Left lung (tissue), 10 donors: Measurements from ENCODE around the gene CADM2. TPM values are rescaled to one million over a fixed set of nuclear protein-coding genes. Genes with fewer than 3 reads are reported as not detected.

ENCODE experiments used
- ATAC-seq: fragments of 200-7000 bp; cut with Tn5 transposase; one replicate; pipeline ENCODE4 v1.9.1; 2020; ENCODE audit warnings: moderate library complexity
- DNase-seq, 4 donors: peaks; one replicate each; pipeline ENCODE4 v3.0.0-alpha.2; 2013 to 2020
- H3K27ac ChIP-seq, 2 donors: fragments of 200-600 bp; sonication (generic) in 1 of 2; one replicate each; pipeline versions ENCODE4 v1.5.0 to v1.8.0; 2020 to 2021
- H3K27me3 ChIP-seq, 2 donors: fragments of 200-600 bp; sonication (generic) in 1 of 2; one replicate each; pipeline versions ENCODE4 v1.5.0 to v1.8.0; 2020 to 2021
- H3K36me3 ChIP-seq, 2 donors: fragments of 200-600 bp; sonication (generic) in 1 of 2; one replicate each; pipeline versions ENCODE4 v1.5.0 to v1.8.0; 2020 to 2021
- H3K4me1 ChIP-seq, 2 donors: fragments of 200-600 bp; one replicate each; pipeline ENCODE4 v1.8.0; 2021
- H3K4me3 ChIP-seq, 2 donors: fragments of 200-600 bp; sonication (generic) in 1 of 2; one replicate each; pipeline versions ENCODE4 v1.5.0 to v1.8.0; 2020 to 2021; ENCODE audit warnings: mild to moderate bottlenecking in 1 of 2
- H3K9me3 ChIP-seq, 2 donors: fragments of 200-600 bp; sonication (generic) in 1 of 2; one replicate each; pipeline versions ENCODE4 v1.5.0 to v1.8.0; 2020 to 2021
- CTCF ChIP-seq, 2 donors: fragments of 200-600 bp; sonication (generic) in 1 of 2; IDR thresholded peaks; one replicate each; pipeline versions ENCODE4 v1.5.0 to v1.8.0; 2021; ENCODE audit warnings: antibody characterized with exemption in 2 of 2
- intact Hi-C, 2 donors: fragments of 100-400 bp; cut with DNase I; formaldehyde crosslinking; loops; one replicate each; pipeline versions ENCODE4 v1.11.2 to v1.14.2; 2022
- polyA plus RNA-seq, 6 donors: library from polyadenylated mRNA; unstranded; fragments of 120-200 nt; gene quantifications; one replicate each; pipeline ENCODE4 v1.2.1, GENCODE V29; 2013; ENCODE audit not compliant: insufficient read length in 6 of 6
- total RNA-seq, 2 donors: library from RNA; stranded (reverse); fragmentation: NEBNext Ultra II Directional; extraction: Animal tissue kit (Norgen Biotek cat#: 25700); gene quantifications; one replicate each; pipeline ENCODE4 v1.2.1, GENCODE V29; 2021
- donor health status: DM: no; HTN: yes; CAD: no.
- donor health status: DM: no; HTN: no; CAD: no.

CADM2 gene
- total and polyA plus RNA-seq, 8 donors, result 0.16 to 2.3 (median 0.74) TPM

- Histone ChIP-seq H3K9me3 (no peaks in the 10 kb centered on the region), H3K27me3 (no peaks in the 10 kb centered on the region), H3K27ac (no peak overlapping the region), H3K36me3 (no peaks in the 10 kb centered on the region), H3K4me1 (no peaks in the 10 kb centered on the region), H3K4me3 (no peak overlapping the region)
- DNase-seq, result no peak
- no peak for TF ChIP-seq CTCF (IDR thresholded peaks at IDR 0.05)
- no peak for ATAC-seq
- intact Hi-C loops, result no loop called here
Observed at GRCh38 chr3:85842081-85842480, 883.3 kb downstream of the CADM2 start.

DNA sequence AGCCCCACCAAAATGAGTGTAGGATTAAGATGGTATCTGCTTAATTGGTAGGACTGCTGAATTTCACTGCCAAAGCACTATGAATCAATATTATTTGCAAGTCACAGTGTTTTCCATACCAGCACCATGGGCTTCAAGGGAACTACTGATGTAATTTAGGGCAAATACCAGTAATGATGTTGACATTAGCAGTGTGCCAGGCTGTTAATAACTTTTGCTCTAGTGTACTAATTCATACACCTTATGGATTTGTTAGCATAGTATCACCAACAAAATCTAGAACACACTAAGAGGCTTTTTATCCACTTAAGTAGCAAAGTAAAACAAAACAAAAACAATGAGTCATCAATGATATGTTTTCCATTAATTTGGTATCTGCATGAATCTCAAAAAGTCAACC, 888.2 kb downstream of the CADM2 start:
- DNase-seq (no peak), ATAC-seq (no peak)
- no peaks in the 10 kb centered on the region for H3K4me1 ChIP-seq
- intact Hi-C loops, result no loop called here
- H3K27ac ChIP-seq, result no peak overlapping the region
- no peaks in the 10 kb centered on the region for H3K36me3 ChIP-seq
- no peaks in the 10 kb centered on the region for H3K27me3 ChIP-seq
- no peaks in the 10 kb centered on the region for H3K9me3 ChIP-seq
- no peak for TF ChIP-seq CTCF (IDR thresholded peaks at IDR 0.05)
- no peak overlapping the region for H3K4me3 ChIP-seq

DNA sequence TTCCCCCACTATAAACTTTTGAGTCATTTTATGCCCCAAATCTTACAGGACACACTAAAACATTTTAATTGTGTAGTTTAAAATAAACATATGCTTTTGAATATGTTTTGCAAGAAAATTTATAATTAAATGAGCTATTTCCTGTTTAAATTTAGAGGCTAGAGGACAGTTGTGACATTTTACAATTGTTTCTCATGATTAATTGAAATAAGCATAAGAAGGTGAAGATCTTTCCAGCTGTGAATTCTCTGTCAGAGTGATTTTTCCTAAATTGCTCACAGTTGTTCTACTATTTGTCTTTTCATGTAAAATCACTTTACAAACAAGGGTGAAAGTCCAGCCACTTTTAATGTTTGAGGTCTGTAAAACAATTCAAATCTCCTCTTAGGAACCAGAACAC, 892.3 kb downstream of the CADM2 start:
- Histone ChIP-seq H3K4me1 (no peaks in the 10 kb centered on the region), H3K36me3 (no peaks in the 10 kb centered on the region), H3K9me3 (peaks cover 0 to 2% of the 10 kb centered on the region in 2 donors), H3K4me3 (no peak overlapping the region), H3K27ac (no peak overlapping the region), H3K27me3 (no peaks in the 10 kb centered on the region)
- ATAC-seq (no peak), DNase-seq (no peak)
- TF ChIP-seq CTCF (IDR thresholded peaks at IDR 0.05), result no peak
- intact Hi-C loops, result no loop called here

GRCh38 chr3:85853805-85854204, 895.0 kb downstream of the CADM2 start:
- Histone ChIP-seq H3K27ac (no peak overlapping the region), H3K27me3 (no peaks in the 10 kb centered on the region), H3K9me3 (peaks cover 0 to 2% of the 10 kb centered on the region in 2 donors), H3K4me1 (no peaks in the 10 kb centered on the region), H3K36me3 (no peaks in the 10 kb centered on the region), H3K4me3 (no peak overlapping the region)
- DNase-seq (no peak), ATAC-seq (no peak)
- no peak for TF ChIP-seq CTCF (IDR thresholded peaks at IDR 0.05)
- intact Hi-C loops, result no loop called here

DNA sequence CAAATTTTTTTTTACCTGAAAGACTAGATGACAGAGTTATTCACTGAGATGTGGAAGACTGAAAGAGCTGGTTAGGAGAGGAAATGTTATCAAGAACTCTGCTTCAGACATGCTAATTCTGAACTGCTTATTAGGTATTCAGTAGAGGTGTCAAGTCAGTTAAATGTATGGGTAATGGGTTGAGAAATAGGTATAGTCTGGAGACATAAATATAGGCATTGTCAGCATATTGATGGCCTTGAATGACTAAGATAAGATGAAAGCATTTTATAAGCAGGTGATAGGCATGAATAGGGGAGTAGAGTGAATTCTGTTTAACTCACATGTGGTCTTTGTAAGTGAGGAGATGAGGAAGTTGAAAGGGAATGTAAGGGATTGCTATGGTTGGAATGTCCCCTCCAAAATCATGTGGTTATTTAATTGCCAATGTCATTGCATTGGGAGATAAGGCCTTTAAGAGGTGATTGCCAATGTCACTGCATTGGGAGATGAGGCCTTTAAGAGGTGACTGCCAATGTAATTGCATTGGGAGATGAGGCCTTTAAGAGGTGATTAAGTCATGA, 904.2 kb downstream of the CADM2 start:
- DNase-seq (no peak), ATAC-seq (no peak)
- intact Hi-C loops, result no loop called here
- H3K27me3 ChIP-seq, result no peaks in the 10 kb centered on the region
- no peak for TF ChIP-seq CTCF (IDR thresholded peaks at IDR 0.05)
- H3K9me3 ChIP-seq, result no peaks in the 10 kb centered on the region
- H3K4me3 ChIP-seq, result no peak overlapping the region
- H3K36me3 ChIP-seq, result no peaks in the 10 kb centered on the region
- no peaks in the 10 kb centered on the region for H3K4me1 ChIP-seq
- H3K27ac ChIP-seq, result no peak overlapping the region
